Esophagus squamous epithelium (tissue), 4 donors: ENCODE measurements around the gene SRGAP2C.
"Not testable (repeated sequence)": the region's sequence is repeated elsewhere in the genome, so short reads cannot be mapped to it uniquely, and the experiment has no call there.

Experiments
- POLR2A ChIP-seq, 4 donors: fragments of 450-650 bp; IDR thresholded peaks; one replicate each; pipeline ENCODE4 v1.6.1; 2017; ENCODE audit warnings: antibody characterized with exemption in 4 of 4, mild to moderate bottlenecking in 4 of 4, moderate library complexity in 3 of 4
- TF ChIP-seq, protein P1 (sequence below), 6 experiments: fragments of 450-650 bp in 4 of 6; fragments of 200-600 bp in 2 of 6; sonication (generic) in 2 of 6; IDR thresholded peaks; one replicate each; pipeline ENCODE4 v1.5.1; 2016 to 2019; ENCODE audit warnings: antibody characterized with exemption in 6 of 6, mild to moderate bottlenecking in 4 of 6, moderate library complexity in 4 of 6

DNA sequence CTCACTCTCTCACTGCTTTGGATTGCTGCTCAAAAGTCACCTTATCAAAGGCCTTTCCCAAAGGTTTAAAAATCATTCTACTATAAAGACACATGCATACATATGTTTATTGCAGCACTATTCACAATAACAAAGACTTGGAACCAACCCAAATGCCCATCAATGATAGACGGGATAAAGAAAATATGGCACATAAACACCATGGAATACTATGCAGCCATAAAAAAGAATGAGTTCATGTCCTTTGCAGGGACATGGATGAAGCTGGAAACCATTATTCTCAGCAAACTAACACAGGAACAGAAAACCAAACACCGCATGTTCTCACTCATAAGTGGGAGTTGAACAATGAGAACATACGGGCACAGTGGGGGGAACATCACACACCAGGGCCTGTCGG, 45.9 kb downstream of the SRGAP2C start:
- TF ChIP-seq, protein P1, sequence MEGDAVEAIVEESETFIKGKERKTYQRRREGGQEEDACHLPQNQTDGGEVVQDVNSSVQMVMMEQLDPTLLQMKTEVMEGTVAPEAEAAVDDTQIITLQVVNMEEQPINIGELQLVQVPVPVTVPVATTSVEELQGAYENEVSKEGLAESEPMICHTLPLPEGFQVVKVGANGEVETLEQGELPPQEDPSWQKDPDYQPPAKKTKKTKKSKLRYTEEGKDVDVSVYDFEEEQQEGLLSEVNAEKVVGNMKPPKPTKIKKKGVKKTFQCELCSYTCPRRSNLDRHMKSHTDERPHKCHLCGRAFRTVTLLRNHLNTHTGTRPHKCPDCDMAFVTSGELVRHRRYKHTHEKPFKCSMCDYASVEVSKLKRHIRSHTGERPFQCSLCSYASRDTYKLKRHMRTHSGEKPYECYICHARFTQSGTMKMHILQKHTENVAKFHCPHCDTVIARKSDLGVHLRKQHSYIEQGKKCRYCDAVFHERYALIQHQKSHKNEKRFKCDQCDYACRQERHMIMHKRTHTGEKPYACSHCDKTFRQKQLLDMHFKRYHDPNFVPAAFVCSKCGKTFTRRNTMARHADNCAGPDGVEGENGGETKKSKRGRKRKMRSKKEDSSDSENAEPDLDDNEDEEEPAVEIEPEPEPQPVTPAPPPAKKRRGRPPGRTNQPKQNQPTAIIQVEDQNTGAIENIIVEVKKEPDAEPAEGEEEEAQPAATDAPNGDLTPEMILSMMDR (IDR thresholded peaks at IDR 0.05), result not testable (repeated sequence)
- TF ChIP-seq POLR2A (IDR thresholded peaks at IDR 0.05), result not testable (repeated sequence)
